A549 treated with CORT108297 at 1 μM for 4 hours (cell line): Measurements from ENCODE around the gene CLEC11A. TPM values are rescaled to one million over a fixed set of nuclear protein-coding genes. Genes with fewer than 3 reads are reported as not detected.

Experiments used
- total RNA-seq: library from RNA; stranded (reverse); fragments of 200-300 nt; extraction: Qiagen RNA extraction; gene quantifications from 5 replicates; pipeline ENCODE4 v1.2.3, GENCODE V29; 2022

The CLEC11A gene
- total RNA-seq, result 6.0 to 10.9 TPM (median 10.5 TPM) in 5 replicates

GRCh38 chr19:50723069-50723468, at the start of gene CLEC11A:
Gene CLEC11A (plus strand): TSS chr19:50723364. CDS start chr19:50723526, 162 bp downstream.

GRCh38 chr19:50719566-50719965, 3.6 kb upstream of the CLEC11A start, which contains the start of gene SHANK1:
Gene SHANK1 (minus strand): TSS chr19:50719802. CDS start chr19:50716919, 2,883 bp downstream.

GRCh38 chr19:50770164-50770563, 47.0 kb downstream of the CLEC11A start, which contains the start of gene GPR32:
Gene GPR32 (plus strand): TSS chr19:50770464. CDS start chr19:50770601, 137 bp downstream.

Other genes starting within 250 kb of the CLEC11A start
- gene EMC10, start 246.9 kb upstream of the CLEC11A start, total RNA-seq, result 109 to 164 TPM (median 160 TPM) in 5 replicates
- 1.8 to 2.4 TPM (median 2.0 TPM) in 5 replicates for gene GARIN5A, start 246.5 kb upstream of the CLEC11A start, total RNA-seq
- 52.7 to 92.9 TPM (median 89.0 TPM) in 5 replicates for gene JOSD2, start 212.2 kb upstream of the CLEC11A start, total RNA-seq
- not detected in 5 replicates for gene ASPDH, start 209.5 kb upstream of the CLEC11A start, total RNA-seq
- gene LRRC4B, start 154.9 kb upstream of the CLEC11A start, total RNA-seq, result 0.37 to 0.93 TPM (median 0.67 TPM) in 5 replicates
- gene SYT3, start 83.5 kb upstream of the CLEC11A start, total RNA-seq, result 0.37 to 0.63 TPM (median 0.47 TPM) in 5 replicates
- 3.4 to 12.3 TPM (median 11.5 TPM) in 5 replicates for gene C19orf81, start 73.9 kb upstream of the CLEC11A start, total RNA-seq
- 0.03 to 0.37 TPM (median 0.21 TPM) in 5 replicates for gene SHANK1, start 3.6 kb upstream of the CLEC11A start, total RNA-seq
- gene GPR32, start 47.1 kb downstream of the CLEC11A start, total RNA-seq, result not detected in 5 replicates
- not detected in 5 replicates for gene ACP4, start 67.1 kb downstream of the CLEC11A start, total RNA-seq
- 0.13 to 0.29 TPM (median 0.20 TPM) in 4 of 5 replicates, not detected in the other for gene KLK1, start 100.4 kb downstream of the CLEC11A start, total RNA-seq
- gene KLK15, start 110.2 kb downstream of the CLEC11A start, total RNA-seq, result not detected in 5 replicates
- gene KLK3, start 131.6 kb downstream of the CLEC11A start, total RNA-seq, result not detected in 5 replicates
- gene KLK2, start 150.1 kb downstream of the CLEC11A start, total RNA-seq, result 0.08 to 0.17 TPM (median 0.15 TPM) in 3 of 5 replicates, not detected in the others
- 0.08 to 0.39 TPM (median 0.11 TPM) in 5 replicates for gene KLK4, start 188.0 kb downstream of the CLEC11A start, total RNA-seq
- not detected in 5 replicates for gene KLK5, start 229.7 kb downstream of the CLEC11A start, total RNA-seq
- 0.16 to 0.50 TPM (median 0.23 TPM) in 5 replicates for gene KLK6, start 246.2 kb downstream of the CLEC11A start, total RNA-seq